SU-DHL-6 (cell line): ENCODE results near the gene TAS2R20.

ENCODE experiments used
- EZH2phosphoT487 ChIP-seq: fragments of 200-600 bp; sonication (generic), shearing (Covaris generic); conservative IDR thresholded peaks from 2 replicates; pipeline ENCODE4 v1.6.1; 2018; ENCODE audit warnings: mild to moderate bottlenecking, antibody characterized with exemption, low read length, moderate library complexity, mixed read lengths
- TF ChIP-seq, protein P1 (sequence below): fragments of 200-600 bp; sonication (generic); IDR thresholded peaks from one replicate; pipeline ENCODE4 v1.5.1; 2017; ENCODE audit warnings: antibody characterized with exemption, mild to moderate bottlenecking, low read length, moderate library complexity; ENCODE audit not compliant: insufficient read depth, poor library complexity, severe bottlenecking

DNA sequence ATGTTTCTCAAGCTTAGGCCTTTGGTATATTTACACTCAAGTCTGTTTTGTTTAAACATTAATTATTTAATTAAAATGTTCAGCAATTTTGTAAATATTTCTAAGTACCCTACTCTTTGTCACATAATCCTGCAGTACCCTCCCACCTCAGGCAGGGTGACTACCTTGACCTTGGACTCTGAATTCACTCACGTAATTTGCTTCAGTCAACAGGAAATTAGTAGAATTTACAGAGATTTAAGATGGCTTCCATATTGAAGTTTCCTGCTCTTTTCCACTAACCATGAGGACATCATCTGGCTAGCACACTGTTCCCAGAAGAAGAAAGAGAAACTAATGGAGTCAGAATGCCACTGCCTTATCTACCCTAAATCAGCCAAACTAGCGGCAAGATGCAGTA lies 25.3 kb upstream of the TAS2R20 start:
- TF ChIP-seq, protein P1, sequence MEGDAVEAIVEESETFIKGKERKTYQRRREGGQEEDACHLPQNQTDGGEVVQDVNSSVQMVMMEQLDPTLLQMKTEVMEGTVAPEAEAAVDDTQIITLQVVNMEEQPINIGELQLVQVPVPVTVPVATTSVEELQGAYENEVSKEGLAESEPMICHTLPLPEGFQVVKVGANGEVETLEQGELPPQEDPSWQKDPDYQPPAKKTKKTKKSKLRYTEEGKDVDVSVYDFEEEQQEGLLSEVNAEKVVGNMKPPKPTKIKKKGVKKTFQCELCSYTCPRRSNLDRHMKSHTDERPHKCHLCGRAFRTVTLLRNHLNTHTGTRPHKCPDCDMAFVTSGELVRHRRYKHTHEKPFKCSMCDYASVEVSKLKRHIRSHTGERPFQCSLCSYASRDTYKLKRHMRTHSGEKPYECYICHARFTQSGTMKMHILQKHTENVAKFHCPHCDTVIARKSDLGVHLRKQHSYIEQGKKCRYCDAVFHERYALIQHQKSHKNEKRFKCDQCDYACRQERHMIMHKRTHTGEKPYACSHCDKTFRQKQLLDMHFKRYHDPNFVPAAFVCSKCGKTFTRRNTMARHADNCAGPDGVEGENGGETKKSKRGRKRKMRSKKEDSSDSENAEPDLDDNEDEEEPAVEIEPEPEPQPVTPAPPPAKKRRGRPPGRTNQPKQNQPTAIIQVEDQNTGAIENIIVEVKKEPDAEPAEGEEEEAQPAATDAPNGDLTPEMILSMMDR = no peak
- no peak for TF ChIP-seq EZH2phosphoT487
